GM19351 (cell line): ENCODE data around the gene ALKBH5.

Source experiments
- ATAC-seq: cut with Tn5 transposase; IDR thresholded peaks from one replicate; pipeline ENCODE4 v1.9.1; 2021; ENCODE audit warnings: mild to moderate bottlenecking, moderate library complexity; ENCODE audit not compliant: unreplicated experiment

Gene ALKBH5

DNA sequence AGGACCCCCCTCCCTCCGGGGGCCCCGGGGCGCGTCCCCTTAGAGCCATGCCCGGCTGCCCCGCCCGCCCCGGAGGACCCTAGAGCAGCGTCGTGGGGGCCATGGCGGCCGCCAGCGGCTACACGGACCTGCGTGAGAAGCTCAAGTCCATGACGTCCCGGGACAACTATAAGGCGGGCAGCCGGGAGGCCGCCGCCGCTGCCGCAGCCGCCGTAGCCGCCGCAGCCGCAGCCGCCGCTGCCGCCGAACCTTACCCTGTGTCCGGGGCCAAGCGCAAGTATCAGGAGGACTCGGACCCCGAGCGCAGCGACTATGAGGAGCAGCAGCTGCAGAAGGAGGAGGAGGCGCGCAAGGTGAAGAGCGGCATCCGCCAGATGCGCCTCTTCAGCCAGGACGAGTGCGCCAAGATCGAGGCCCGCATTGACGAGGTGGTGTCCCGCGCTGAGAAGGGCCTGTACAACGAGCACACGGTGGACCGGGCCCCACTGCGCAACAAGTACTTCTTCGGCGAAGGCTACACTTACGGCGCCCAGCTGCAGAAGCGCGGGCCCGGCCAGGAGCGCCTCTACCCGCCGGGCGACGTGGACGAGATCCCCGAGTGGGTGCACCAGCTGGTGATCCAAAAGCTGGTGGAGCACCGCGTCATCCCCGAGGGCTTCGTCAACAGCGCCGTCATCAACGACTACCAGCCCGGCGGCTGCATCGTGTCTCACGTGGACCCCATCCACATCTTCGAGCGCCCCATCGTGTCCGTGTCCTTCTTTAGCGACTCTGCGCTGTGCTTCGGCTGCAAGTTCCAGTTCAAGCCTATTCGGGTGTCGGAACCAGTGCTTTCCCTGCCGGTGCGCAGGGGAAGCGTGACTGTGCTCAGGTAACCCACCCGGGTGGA lies 759 bp downstream of the ALKBH5 start:
- no peak for ATAC-seq

- no peak for ATAC-seq
Observed at GRCh38 chr17:18185391-18185790, 1.8 kb downstream of the ALKBH5 start.

- ATAC-seq = no peak
Observed at GRCh38 chr17:18185832-18186626, 2.4 kb downstream of the ALKBH5 start.

GRCh38 chr17:18186627-18186982 lies 3.0 kb downstream of the ALKBH5 start:
- no peak for ATAC-seq

- no peak for ATAC-seq
Observed at GRCh38 chr17:18187226-18187625, 3.6 kb downstream of the ALKBH5 start.

DNA sequence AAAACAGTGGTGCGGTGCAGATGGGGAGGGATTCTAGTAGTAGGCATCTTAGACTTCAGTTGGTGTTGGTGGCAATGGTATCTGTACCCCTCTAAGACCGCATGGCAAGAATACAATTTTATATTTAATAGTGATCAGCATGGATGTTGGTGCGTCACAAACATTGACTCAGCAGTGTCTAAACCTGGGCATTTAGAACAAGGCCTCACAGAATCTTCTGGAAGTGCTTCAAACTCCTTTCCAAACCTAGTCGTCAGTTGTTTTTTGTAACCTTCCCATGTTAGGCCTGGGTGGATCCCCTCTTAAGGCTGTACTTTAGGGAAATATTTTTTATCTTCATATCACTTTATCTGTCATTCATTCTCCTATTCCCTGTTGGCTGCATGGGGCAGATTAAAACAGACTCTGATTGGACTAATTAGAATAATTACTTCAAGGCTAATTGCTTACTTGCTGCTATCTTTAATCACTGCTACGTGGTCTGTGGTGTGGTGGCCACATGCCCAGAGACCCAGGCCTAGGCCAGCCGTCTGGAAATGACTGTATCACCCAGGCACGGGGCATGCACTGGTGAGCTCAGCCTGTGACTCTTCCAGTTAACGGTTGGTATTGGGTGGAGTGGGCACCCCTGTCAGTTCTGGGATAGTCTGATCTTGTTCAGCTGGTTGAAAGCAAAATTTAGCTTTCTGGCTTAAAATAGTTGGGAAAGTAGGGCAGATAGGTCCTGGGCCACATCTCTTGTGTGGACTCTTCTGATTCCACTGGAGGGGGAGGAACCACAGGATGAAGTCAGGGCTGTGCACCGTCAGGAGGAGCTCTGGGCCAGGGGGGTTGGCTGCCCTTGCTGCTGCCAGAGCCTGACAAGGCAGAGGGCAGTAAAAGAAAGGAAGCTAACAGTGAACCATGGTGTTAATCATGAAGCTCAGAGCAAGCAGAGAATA lies 4.5 kb downstream of the ALKBH5 start:
- no peak for ATAC-seq

- no peak for ATAC-seq
Observed at GRCh38 chr17:18190628-18191235, 7.1 kb downstream of the ALKBH5 start.

- no peak for ATAC-seq
Observed at GRCh38 chr17:18191236-18191667, 7.6 kb downstream of the ALKBH5 start.

- no peak for ATAC-seq
Observed at GRCh38 chr17:18191967-18192366, 8.3 kb downstream of the ALKBH5 start.

- no peak for ATAC-seq
Observed at GRCh38 chr17:18194394-18194793, 10.8 kb downstream of the ALKBH5 start.

GRCh38 chr17:18194804-18195203 lies 11.2 kb downstream of the ALKBH5 start:
- no peak for ATAC-seq

GRCh38 chr17:18195246-18195645 lies 11.6 kb downstream of the ALKBH5 start:
- no peak for ATAC-seq

DNA sequence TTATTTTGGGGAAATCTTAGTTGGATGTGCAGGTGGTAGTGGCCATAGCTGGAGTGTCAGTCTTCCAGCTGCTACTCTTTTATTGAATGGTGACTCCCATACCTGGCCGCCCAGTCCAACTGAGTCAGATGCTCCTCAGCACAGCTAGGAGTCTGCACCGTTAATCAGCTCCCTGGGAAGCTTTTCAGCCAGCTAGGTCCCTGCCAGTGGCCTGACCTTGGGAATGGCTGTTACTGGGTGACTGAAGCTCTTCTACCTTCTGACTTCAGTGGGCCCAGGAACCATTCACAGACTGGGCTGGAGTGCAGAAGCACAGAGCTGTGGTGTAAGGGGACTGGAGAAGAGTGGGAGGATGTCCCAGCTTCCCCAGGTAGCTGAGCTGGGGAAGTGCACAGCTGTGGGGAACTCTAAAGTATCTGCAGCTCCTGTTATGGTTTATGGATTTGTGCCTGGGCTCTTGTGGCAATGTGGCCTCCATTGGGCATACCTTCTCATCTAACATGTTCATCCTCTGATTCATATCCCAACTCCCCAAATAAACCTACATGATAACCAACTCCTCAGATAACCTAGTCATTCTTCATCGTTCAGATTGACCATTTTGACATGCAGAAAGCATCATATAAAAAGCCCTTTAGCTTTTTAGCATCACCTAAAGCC lies 14.0 kb downstream of the ALKBH5 start:
- no peak for ATAC-seq

DNA sequence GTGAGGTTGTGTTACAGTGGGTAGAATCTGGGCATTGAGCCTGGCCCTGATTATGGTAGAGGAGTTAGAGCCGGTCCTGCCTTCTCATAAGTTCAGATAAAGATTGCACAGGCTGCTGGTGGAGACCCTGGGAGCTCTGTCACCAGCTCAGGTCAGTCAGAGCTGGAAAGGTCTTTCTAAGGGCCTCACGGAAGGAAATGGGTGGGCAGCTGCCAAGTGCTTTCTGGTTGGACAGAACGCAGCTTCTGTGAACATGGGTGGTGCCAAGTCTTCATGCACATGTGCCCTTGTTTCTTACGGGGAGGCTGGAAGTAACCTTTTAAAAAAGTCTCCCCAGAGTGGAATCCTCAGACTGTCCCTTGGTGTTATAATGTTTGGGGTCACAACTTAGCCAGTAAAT lies 14.9 kb downstream of the ALKBH5 start:
- no peak for ATAC-seq

GRCh38 chr17:18201108-18201507 lies 17.5 kb downstream of the ALKBH5 start:
- ATAC-seq = no peak

DNA sequence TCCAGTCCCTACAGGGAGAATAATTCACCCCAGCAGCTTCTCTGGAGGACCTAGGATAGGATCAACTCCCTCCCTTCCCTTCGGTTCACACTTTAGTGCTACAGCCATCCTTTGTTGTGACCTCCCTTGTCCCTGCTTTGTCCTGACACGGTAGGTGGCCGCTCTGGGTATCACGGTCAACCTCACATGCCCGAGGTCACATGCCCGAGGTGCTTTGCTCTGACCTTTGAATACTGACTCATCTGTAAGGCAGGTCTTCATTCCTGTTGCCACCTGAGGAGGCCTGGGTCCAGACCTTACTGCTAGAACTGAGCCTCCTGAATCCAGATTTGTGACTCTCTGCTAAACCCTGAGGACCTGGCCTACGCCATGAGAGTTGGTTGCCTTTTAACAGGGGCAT lies 19.7 kb downstream of the ALKBH5 start:
- no peak for ATAC-seq

DNA sequence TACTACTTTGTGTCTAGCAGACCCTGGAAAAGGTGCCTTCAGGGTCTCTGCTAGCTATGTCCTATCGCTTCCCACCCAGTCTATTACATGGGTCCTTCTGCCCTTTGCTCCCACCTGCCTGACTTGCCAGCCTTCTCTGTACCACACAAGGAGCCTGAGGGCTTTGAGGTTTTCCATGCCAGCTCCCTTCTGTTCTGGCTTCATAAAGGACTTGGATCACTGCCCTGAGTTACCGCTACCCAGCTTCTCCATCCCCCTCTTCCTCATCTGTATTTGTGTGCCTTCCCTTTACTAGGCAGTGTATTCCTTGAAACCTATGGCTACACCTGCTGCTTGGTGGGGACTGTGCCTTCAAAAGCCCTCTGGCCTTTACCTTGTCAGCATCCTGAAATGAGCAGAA lies 22.2 kb downstream of the ALKBH5 start:
- ATAC-seq = no peak

GRCh38 chr17:18206962-18207361 lies 23.3 kb downstream of the ALKBH5 start:
- no peak for ATAC-seq

- ATAC-seq = no peak
Observed at GRCh38 chr17:18208092-18208491, 24.5 kb downstream of the ALKBH5 start.

DNA sequence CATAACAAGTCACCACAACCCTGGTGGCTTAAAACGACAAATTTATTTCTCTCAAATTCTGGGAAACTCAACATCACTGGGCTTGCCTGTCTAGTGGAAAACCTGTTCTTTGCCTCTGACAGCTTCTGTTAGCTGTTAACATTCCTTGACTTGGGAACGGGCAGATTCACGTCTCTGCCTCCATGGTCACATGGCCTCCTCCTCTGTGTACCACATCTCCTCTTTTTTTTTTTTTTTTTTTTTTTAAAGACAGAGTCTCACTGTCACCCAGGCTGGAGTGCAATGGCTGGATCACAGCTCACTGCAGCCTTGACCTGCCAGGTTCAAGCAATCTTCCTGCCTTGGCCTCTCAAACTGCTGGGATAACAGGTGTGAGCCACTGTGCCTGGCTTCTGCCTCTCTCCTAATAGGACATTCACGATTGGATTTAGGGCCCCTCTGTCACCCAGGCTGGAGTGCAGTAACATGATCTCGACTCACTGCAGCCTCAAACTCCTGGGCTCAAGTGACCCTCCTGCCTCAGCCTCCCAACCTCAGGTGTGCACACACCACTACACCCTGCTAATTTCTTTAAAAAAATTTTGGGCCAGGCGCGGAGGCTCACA lies 30.1 kb downstream of the ALKBH5 start:
- no peak for ATAC-seq
